ENCODE results near the gene DMKN.

Gene DMKN, protein sequence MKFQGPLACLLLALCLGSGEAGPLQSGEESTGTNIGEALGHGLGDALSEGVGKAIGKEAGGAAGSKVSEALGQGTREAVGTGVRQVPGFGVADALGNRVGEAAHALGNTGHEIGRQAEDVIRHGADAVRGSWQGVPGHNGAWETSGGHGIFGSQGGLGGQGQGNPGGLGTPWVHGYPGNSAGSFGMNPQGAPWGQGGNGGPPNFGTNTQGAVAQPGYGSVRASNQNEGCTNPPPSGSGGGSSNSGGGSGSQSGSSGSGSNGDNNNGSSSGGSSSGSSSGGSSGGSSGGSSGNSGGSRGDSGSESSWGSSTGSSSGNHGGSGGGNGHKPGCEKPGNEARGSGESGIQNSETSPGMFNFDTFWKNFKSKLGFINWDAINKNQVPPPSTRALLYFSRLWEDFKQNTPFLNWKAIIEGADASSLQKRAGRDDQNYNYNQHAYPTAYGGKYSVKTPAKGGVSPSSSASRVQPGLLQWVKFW

DNA sequence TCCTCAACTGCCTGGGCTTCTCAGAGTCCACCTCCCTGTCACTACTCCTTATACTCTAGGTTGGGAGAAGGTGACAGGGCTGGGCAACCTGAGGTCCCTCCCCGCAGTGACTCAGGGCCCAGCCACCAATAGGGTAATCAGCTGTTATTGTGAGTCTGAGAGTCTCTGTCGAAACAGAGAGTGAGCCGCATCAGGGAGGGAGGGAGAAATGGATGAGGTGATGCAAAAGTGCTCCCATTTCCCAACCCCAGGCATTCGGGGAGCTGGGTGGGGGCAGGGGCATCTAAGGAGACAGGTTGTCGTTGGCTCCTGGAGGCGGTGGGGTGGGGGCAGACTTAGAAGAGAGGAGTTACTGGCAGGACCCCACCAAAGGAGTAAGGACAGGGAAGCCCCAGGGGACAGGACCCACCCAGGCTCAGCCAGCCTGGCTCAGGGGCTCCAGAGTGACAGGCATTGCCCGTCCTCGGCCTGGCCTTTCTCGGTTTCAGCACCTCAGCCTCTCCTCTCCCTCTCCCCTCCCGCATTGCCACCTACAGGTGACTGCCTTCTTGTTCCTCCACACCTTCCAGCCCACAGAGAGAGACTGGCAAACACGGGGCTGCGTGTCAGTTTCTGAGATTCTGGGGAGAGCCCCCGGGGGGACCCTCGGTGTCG lies at the start of gene DMKN:
Gene DMKN, minus strand, starts transcription at position 22 of the 654 bp plus-strand sequence. CDS start 174 bp downstream, outside the sequence.
- TF ChIP-seq, protein P1, sequence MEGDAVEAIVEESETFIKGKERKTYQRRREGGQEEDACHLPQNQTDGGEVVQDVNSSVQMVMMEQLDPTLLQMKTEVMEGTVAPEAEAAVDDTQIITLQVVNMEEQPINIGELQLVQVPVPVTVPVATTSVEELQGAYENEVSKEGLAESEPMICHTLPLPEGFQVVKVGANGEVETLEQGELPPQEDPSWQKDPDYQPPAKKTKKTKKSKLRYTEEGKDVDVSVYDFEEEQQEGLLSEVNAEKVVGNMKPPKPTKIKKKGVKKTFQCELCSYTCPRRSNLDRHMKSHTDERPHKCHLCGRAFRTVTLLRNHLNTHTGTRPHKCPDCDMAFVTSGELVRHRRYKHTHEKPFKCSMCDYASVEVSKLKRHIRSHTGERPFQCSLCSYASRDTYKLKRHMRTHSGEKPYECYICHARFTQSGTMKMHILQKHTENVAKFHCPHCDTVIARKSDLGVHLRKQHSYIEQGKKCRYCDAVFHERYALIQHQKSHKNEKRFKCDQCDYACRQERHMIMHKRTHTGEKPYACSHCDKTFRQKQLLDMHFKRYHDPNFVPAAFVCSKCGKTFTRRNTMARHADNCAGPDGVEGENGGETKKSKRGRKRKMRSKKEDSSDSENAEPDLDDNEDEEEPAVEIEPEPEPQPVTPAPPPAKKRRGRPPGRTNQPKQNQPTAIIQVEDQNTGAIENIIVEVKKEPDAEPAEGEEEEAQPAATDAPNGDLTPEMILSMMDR (IDR thresholded peaks at IDR 0.05; ENCODE audit: poor library complexity, severe bottlenecking), result peak; percentile 20
- peak; percentile 34 for ATAC-seq (ENCODE audit: low read depth)
- H3K36me3 ChIP-seq (ENCODE audit: low read depth), result peaks cover 3% of the 10 kb centered on the region
- no peaks in the 10 kb centered on the region for H3K9me3 ChIP-seq (ENCODE audit: severe bottlenecking)
- H3K27ac ChIP-seq (ENCODE audit: poor library complexity, severe bottlenecking), result no peak within 1 kb of the TSS
- DNase-seq (ENCODE audit: low spot score), result no peak
- peaks cover 11% of the 10 kb centered on the region for H3K4me1 ChIP-seq (ENCODE audit: insufficient read depth, poor library complexity, severe bottlenecking)
- H3K4me3 ChIP-seq (ENCODE audit: severe bottlenecking), result no peak within 1 kb of the TSS
- no peaks in the 10 kb centered on the region for H3K27me3 ChIP-seq (ENCODE audit: insufficient read depth, poor library complexity, severe bottlenecking)

DNA sequence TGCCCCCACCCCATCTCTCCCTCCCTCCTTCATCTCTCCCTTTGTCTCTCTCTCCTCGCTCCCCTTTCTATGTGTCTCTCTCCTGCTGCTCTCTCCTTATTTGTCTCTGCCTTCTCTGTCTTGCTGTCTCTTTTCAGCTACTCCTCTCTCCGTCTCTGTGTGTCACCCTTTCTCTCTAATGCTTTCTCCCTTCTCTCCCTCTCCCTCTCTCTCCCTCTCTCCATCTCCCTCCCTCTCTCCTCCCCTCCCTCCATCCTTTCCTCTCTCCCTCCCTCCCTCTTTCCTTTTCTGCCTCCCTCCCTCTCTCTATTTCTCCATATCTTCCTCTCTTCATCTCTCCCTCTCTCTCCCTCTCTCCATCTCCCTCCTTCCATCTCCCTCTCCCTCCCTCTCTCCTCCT lies 49.3 kb upstream of the DMKN start:
- H3K4me3 ChIP-seq (ENCODE audit: severe bottlenecking), result no peak overlapping the region
- TF ChIP-seq, protein P1 (IDR thresholded peaks at IDR 0.05; ENCODE audit: poor library complexity, severe bottlenecking), result no peak
- no peak overlapping the region for H3K27ac ChIP-seq (ENCODE audit: poor library complexity, severe bottlenecking)
- H3K36me3 ChIP-seq (ENCODE audit: low read depth), result no peaks in the 10 kb centered on the region
- peaks cover 8% of the 10 kb centered on the region for H3K27me3 ChIP-seq (ENCODE audit: insufficient read depth, poor library complexity, severe bottlenecking)
- DNase-seq (ENCODE audit: low spot score) (no peak), ATAC-seq (ENCODE audit: low read depth) (no peak)
- H3K9me3 ChIP-seq (ENCODE audit: severe bottlenecking), result no peaks in the 10 kb centered on the region
- no peaks in the 10 kb centered on the region for H3K4me1 ChIP-seq (ENCODE audit: insufficient read depth, poor library complexity, severe bottlenecking)

DNA sequence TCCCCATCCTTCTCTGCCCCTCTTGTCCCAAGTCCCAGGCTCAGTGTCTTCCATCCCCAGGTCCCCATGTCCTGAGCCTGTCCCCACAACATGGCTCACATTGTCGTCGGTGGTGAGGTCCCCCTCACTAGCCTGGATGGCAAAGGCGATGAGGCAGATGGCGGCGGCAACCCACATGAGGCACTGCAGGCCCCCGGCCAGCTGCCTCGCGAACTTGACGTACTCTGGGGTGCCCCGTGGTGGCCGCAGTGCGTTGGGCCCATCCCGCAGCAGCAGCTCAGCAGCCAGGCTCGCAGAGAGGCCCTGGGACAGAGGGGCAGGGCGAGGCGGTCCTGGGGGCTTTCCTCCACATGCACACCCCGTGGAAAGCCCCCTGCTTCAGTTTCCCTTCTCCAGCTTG lies 48.9 kb upstream of the DMKN start:
- no peak for ATAC-seq (ENCODE audit: low read depth)

DNA sequence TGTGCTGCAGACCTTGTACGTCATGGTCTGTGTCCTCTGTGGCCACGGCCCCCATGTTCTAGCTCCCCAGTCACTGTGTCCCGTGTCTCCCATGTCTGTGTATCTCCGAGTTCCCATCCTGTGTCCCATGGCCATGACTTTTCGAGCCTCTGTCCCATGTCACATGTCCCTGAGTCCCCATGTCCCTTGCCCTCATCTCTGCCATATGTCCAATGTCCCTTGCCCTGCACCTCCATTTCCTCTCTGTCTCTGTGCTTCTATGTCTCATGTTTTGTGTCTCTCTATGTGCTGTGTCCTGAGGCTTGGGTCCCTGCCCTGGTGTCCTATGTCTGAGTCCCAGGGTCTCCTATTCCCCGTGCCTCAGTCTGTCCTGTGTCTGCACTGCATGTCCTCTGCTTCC lies 48.0 kb upstream of the DMKN start:
- H3K36me3 ChIP-seq (ENCODE audit: low read depth), result no peaks in the 10 kb centered on the region
- H3K4me3 ChIP-seq (ENCODE audit: severe bottlenecking), result no peak overlapping the region
- TF ChIP-seq, protein P1 (IDR thresholded peaks at IDR 0.05; ENCODE audit: poor library complexity, severe bottlenecking), result no peak
- H3K9me3 ChIP-seq (ENCODE audit: severe bottlenecking), result no peaks in the 10 kb centered on the region
- DNase-seq (ENCODE audit: low spot score) (peak; percentile 11), ATAC-seq (ENCODE audit: low read depth) (no peak)
- peaks cover 8% of the 10 kb centered on the region for H3K27me3 ChIP-seq (ENCODE audit: insufficient read depth, poor library complexity, severe bottlenecking)
- H3K4me1 ChIP-seq (ENCODE audit: insufficient read depth, poor library complexity, severe bottlenecking), result no peaks in the 10 kb centered on the region
- no peak overlapping the region for H3K27ac ChIP-seq (ENCODE audit: poor library complexity, severe bottlenecking)

More for the DNA sequence above, 48.9 kb upstream of the DMKN start:
- Histone ChIP-seq H3K9me3 (ENCODE audit: severe bottlenecking) (no peaks in the 10 kb centered on the region), H3K27ac (ENCODE audit: poor library complexity, severe bottlenecking) (no peak overlapping the region), H3K4me1 (ENCODE audit: insufficient read depth, poor library complexity, severe bottlenecking) (no peaks in the 10 kb centered on the region), H3K27me3 (ENCODE audit: insufficient read depth, poor library complexity, severe bottlenecking) (peaks cover 8% of the 10 kb centered on the region), H3K36me3 (ENCODE audit: low read depth) (no peaks in the 10 kb centered on the region), H3K4me3 (ENCODE audit: severe bottlenecking) (no peak overlapping the region)
- DNase-seq (ENCODE audit: low spot score), result peak; percentile 33
- TF ChIP-seq, protein P1 (IDR thresholded peaks at IDR 0.05; ENCODE audit: poor library complexity, severe bottlenecking), result no peak

All from RWPE2 (cell line).